Activated CD8-positive, alpha-beta T cell treated with anti-CD3 and anti-CD28 coated beads for 36 hours (primary cell): ENCODE measurements around the gene ANKRD10. TPM values are rescaled to one million over a fixed set of nuclear protein-coding genes. Genes with fewer than 3 reads are reported as not detected.
"Not testable (repeated sequence)": the region's sequence is repeated elsewhere in the genome, so short reads cannot be mapped to it uniquely, and the experiment has no call there.

ENCODE experiments used
- ATAC-seq: fragments of 200-7000 bp; cut with Tn5 transposase; one replicate; pipeline ENCODE4 v1.10.0; 2021; ENCODE audit warnings: mild to moderate bottlenecking, moderate library complexity
- CTCF ChIA-PET: fragments of 350-600 bp; sonication (Branson Sonifier 250); formaldehyde crosslinking; loops from one replicate; lab custom pipeline; 2021; ENCODE audit warnings: antibody characterized with exemption; lab: Charles Lee
- POLR2A ChIA-PET: fragments of 350-600 bp; sonication (Branson Sonifier 250); formaldehyde crosslinking; loops from one replicate; lab custom pipeline; 2021; ENCODE audit warnings: antibody characterized with exemption; lab: Charles Lee
- DNase-seq: peaks from one replicate; pipeline ENCODE4 v3.0.0-alpha.2; 2020
- H3K27ac Mint-ChIP-seq: one replicate; pipeline ENCODE4 v1.8.0; 2021; ENCODE audit warnings: mild to moderate bottlenecking, mixed read lengths
- H3K27me3 Mint-ChIP-seq: one replicate; pipeline ENCODE4 v1.8.0; 2021; ENCODE audit warnings: mixed read lengths
- H3K36me3 Mint-ChIP-seq: one replicate; pipeline ENCODE4 v1.8.0; 2021; ENCODE audit warnings: low read depth, mixed read lengths
- H3K4me1 Mint-ChIP-seq: one replicate; pipeline ENCODE4 v1.8.0; 2021; ENCODE audit warnings: low read depth, mixed read lengths
- H3K4me3 Mint-ChIP-seq: one replicate; pipeline ENCODE4 v1.8.0; 2021; ENCODE audit warnings: mild to moderate bottlenecking, moderate library complexity, mixed read lengths
- H3K9me3 Mint-ChIP-seq: one replicate; pipeline ENCODE4 v1.8.0; 2021; ENCODE audit warnings: mixed read lengths
- CTCF ChIP-seq: fragments of 200-600 bp; IDR thresholded peaks from one replicate; pipeline ENCODE4 v1.8.0; 2022; ENCODE audit warnings: antibody characterized with exemption, mild to moderate bottlenecking
- intact Hi-C: fragments of 100-400 bp; cut with micrococcal nuclease; formaldehyde crosslinking; loops from one replicate; pipeline ENCODE4 v1.10.0; 2022
- total RNA-seq, 2 experiments: library from RNA; stranded (reverse); gene quantifications; one replicate each; pipeline ENCODE4 v1.2.3, GENCODE V29; 2021

ANKRD10 gene
- total RNA-seq, 2 experiments from 2014 or later = 81.6 to 86.1 TPM

GRCh38 chr13:110953833-110954532 lies 39.1 kb upstream of the ANKRD10 start:
- ChIA-PET CTCF (no interaction called here), POLR2A (no interaction called here)
- ATAC-seq = no peak
- no peaks in the 10 kb centered on the region for H3K9me3 Mint-ChIP-seq
- no peaks in the 10 kb centered on the region for H3K36me3 Mint-ChIP-seq
- intact Hi-C loops = no loop called here
- no peak for TF ChIP-seq CTCF
- H3K27ac Mint-ChIP-seq = no peak overlapping the region
- no peak overlapping the region for H3K4me3 Mint-ChIP-seq
- H3K27me3 Mint-ChIP-seq = peaks cover 16% of the 10 kb centered on the region
- peaks cover 25% of the 10 kb centered on the region for H3K4me1 Mint-ChIP-seq
- no peak for DNase-seq

GRCh38 chr13:110953416-110953815 lies 38.5 kb upstream of the ANKRD10 start:
- intact Hi-C loops = no loop called here
- H3K27me3 Mint-ChIP-seq = peaks cover 13% of the 10 kb centered on the region
- no peak for TF ChIP-seq CTCF
- no peak for DNase-seq
- no peaks in the 10 kb centered on the region for H3K9me3 Mint-ChIP-seq
- H3K36me3 Mint-ChIP-seq = no peaks in the 10 kb centered on the region
- peaks cover 25% of the 10 kb centered on the region for H3K4me1 Mint-ChIP-seq
- ChIA-PET POLR2A (no interaction called here), CTCF (no interaction called here)
- no peak for ATAC-seq
- no peak overlapping the region for H3K4me3 Mint-ChIP-seq
- H3K27ac Mint-ChIP-seq = no peak overlapping the region

- H3K27ac Mint-ChIP-seq = not testable (repeated sequence)
- peak; percentile 79 for ATAC-seq
These were observed 37.3 kb upstream of the ANKRD10 start for GRCh38 chr13:110952135-110952534.

GRCh38 chr13:110950819-110951570 lies 36.1 kb upstream of the ANKRD10 start:
- no peaks in the 10 kb centered on the region for H3K9me3 Mint-ChIP-seq
- intact Hi-C loops = no loop called here
- ATAC-seq = no peak
- H3K27me3 Mint-ChIP-seq = peaks cover 4% of the 10 kb centered on the region
- H3K4me3 Mint-ChIP-seq = no peak overlapping the region
- no peak for DNase-seq
- no peak for TF ChIP-seq CTCF
- H3K4me1 Mint-ChIP-seq = peaks cover 25% of the 10 kb centered on the region
- POLR2A ChIA-PET = no interaction called here
- CTCF ChIA-PET = interaction anchor here (1.3 to 1.6 kb wide), 2 partner anchors 12 to 13 kb away, joined by 4 read pairs; no protein-coding TSS in a partner anchor
- no peak overlapping the region for H3K27ac Mint-ChIP-seq
- no peaks in the 10 kb centered on the region for H3K36me3 Mint-ChIP-seq

More at GRCh38 chr13:110952135-110952534, 37.3 kb upstream of the ANKRD10 start:
- H3K36me3 Mint-ChIP-seq, POLR2A ChIA-PET, intact Hi-C loops, H3K9me3 Mint-ChIP-seq, H3K27me3 Mint-ChIP-seq, H3K4me3 Mint-ChIP-seq, CTCF ChIA-PET: not testable (repeated sequence)
- peaks cover 25% of the 10 kb centered on the region for H3K4me1 Mint-ChIP-seq
- peak; percentile 20 for DNase-seq

GRCh38 chr13:110950356-110950755 lies 35.5 kb upstream of the ANKRD10 start:
- CTCF ChIA-PET = interaction anchor here (1.3 to 1.6 kb wide), 2 partner anchors 12 to 13 kb away, joined by 4 read pairs; no protein-coding TSS in a partner anchor
- TF ChIP-seq CTCF = no peak
- intact Hi-C loops = no loop called here
- POLR2A ChIA-PET = no interaction called here
- Mint-ChIP-seq H3K4me3 (no peak overlapping the region), H3K27me3 (peaks cover 4% of the 10 kb centered on the region), H3K4me1 (peaks cover 24% of the 10 kb centered on the region), H3K27ac (no peak overlapping the region), H3K36me3 (no peaks in the 10 kb centered on the region), H3K9me3 (no peaks in the 10 kb centered on the region)
- ATAC-seq = no peak
- DNase-seq = no peak
